ENCODE measurements around the gene MAPK8.

DNA sequence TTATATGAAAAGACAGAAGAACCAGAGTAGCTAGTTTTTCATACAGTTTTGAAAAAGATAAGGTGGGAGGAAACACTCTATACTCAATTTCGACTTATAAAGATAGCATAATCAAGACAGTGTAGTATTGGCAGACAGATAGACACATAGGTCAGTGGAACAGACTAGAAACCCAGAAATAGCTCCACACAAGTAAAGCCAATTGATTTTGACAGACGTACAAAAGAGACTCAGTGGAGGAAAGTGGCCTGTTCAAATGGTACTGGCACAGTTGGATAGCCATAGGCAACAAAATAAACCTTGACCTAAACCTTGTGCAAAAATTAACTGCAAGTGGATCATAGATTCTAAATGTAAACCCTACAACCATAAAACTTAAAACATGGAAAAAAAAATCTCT lies 46.8 kb downstream of the MAPK8 start:
- no peak for TF ChIP-seq POLR2AphosphoS5 (IDR thresholded peaks at IDR 0.05)
- TF ChIP-seq, protein P1, sequence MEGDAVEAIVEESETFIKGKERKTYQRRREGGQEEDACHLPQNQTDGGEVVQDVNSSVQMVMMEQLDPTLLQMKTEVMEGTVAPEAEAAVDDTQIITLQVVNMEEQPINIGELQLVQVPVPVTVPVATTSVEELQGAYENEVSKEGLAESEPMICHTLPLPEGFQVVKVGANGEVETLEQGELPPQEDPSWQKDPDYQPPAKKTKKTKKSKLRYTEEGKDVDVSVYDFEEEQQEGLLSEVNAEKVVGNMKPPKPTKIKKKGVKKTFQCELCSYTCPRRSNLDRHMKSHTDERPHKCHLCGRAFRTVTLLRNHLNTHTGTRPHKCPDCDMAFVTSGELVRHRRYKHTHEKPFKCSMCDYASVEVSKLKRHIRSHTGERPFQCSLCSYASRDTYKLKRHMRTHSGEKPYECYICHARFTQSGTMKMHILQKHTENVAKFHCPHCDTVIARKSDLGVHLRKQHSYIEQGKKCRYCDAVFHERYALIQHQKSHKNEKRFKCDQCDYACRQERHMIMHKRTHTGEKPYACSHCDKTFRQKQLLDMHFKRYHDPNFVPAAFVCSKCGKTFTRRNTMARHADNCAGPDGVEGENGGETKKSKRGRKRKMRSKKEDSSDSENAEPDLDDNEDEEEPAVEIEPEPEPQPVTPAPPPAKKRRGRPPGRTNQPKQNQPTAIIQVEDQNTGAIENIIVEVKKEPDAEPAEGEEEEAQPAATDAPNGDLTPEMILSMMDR (IDR thresholded peaks at IDR 0.05) = no peak

Data from suprapubic skin (tissue), 3 donors.